LHCN-M2 (cell line): ENCODE measurements around the gene ECHS1. TPM values are rescaled to one million over a fixed set of nuclear protein-coding genes. Genes with fewer than 3 reads are reported as not detected.
A peak's percentile ranks its signal among the peaks of the same experiment; 100 is the strongest.

Source experiments
- DNase-seq: peaks from one replicate; pipeline ENCODE4 v3.0.0-alpha.2; 2012; ENCODE audit warnings: low read depth
- total RNA-seq: library from RNA; depleted of rRNA; stranded (reverse); fragments of >200 nt; gene quantifications from 2 replicates; pipeline ENCODE4 v1.2.3, GENCODE V29; 2014

Gene ECHS1
- total RNA-seq, 1 experiment from 2014 or later = 117 TPM

- DNase-seq = no peak
Observed at GRCh38 chr10:133343558-133343957, 29.6 kb downstream of the ECHS1 start.

- no peak for DNase-seq
Observed at GRCh38 chr10:133342942-133343341, 30.2 kb downstream of the ECHS1 start.

- DNase-seq = no peak
Observed at GRCh38 chr10:133341983-133342382, 31.2 kb downstream of the ECHS1 start.

- DNase-seq = no peak
Observed at GRCh38 chr10:133339708-133340380, 33.3 kb downstream of the ECHS1 start.

- no peak for DNase-seq
Observed at GRCh38 chr10:133338080-133339071, 34.8 kb downstream of the ECHS1 start.

GRCh38 chr10:133337370-133337725 is 35.8 kb downstream of the ECHS1 start:
- DNase-seq = no peak

GRCh38 chr10:133336577-133337369 is 36.4 kb downstream of the ECHS1 start, which contains the start of gene CALY:
TSS of gene CALY (minus strand) at chr10:133336896. CDS start at chr10:133328989, 7,907 bp downstream.
- DNase-seq = no peak

GRCh38 chr10:133336118-133336576 is 37.0 kb downstream of the ECHS1 start:
- DNase-seq = no peak

- peak; percentile 40 for DNase-seq
Observed at GRCh38 chr10:133335246-133336117, 37.7 kb downstream of the ECHS1 start.

- DNase-seq = no peak
Observed at GRCh38 chr10:133334503-133335245, 38.5 kb downstream of the ECHS1 start.

GRCh38 chr10:133332936-133333699 is 40.0 kb downstream of the ECHS1 start:
- no peak for DNase-seq

- DNase-seq = peak; percentile 68
Observed at GRCh38 chr10:133329491-133330202, 43.5 kb downstream of the ECHS1 start.

GRCh38 chr10:133328358-133329343 is 44.5 kb downstream of the ECHS1 start:
- DNase-seq = no peak

- peak; percentile 6 for DNase-seq
Observed at GRCh38 chr10:133327651-133328357, 45.4 kb downstream of the ECHS1 start.

- DNase-seq = no peak
Observed at GRCh38 chr10:133326745-133327650, 46.2 kb downstream of the ECHS1 start.

- no peak for DNase-seq
Observed at GRCh38 chr10:133326223-133326551, 47.0 kb downstream of the ECHS1 start.
